ENCODE results near the gene CLTC. TPM values are rescaled to one million over a fixed set of nuclear protein-coding genes. Genes with fewer than 3 reads are reported as not detected.
A peak's percentile ranks its signal among the peaks of the same experiment; 100 is the strongest.

CLTC gene
- total RNA-seq, 1 donor from 2014 or later, result 253 TPM

GRCh38 chr17:59684967-59685366 is 65.3 kb downstream of the CLTC start:
- Mint-ChIP-seq H3K4me1 (ENCODE audit: low read depth, unreplicated experiment) (no peaks in the 10 kb centered on the region), H3K27me3 (ENCODE audit: unreplicated experiment) (no peaks in the 10 kb centered on the region), H3K9me3 (ENCODE audit: unreplicated experiment) (no peaks in the 10 kb centered on the region), H3K27ac (ENCODE audit: unreplicated experiment) (no peak overlapping the region), H3K4me3 (ENCODE audit: unreplicated experiment) (no peak overlapping the region), H3K36me3 (ENCODE audit: unreplicated experiment) (no peaks in the 10 kb centered on the region)
- DNase-seq, result no peak
- no peak for TF ChIP-seq CTCF (IDR thresholded peaks at IDR 0.05; ENCODE audit: partially characterized antibody, unreplicated experiment)

GRCh38 chr17:59688008-59688407 is 68.3 kb downstream of the CLTC start:
- H3K27ac Mint-ChIP-seq (ENCODE audit: unreplicated experiment), result no peak overlapping the region
- H3K36me3 Mint-ChIP-seq (ENCODE audit: unreplicated experiment), result no peaks in the 10 kb centered on the region
- TF ChIP-seq CTCF (IDR thresholded peaks at IDR 0.05; ENCODE audit: partially characterized antibody, unreplicated experiment), result no peak
- no peaks in the 10 kb centered on the region for H3K4me1 Mint-ChIP-seq (ENCODE audit: low read depth, unreplicated experiment)
- H3K9me3 Mint-ChIP-seq (ENCODE audit: unreplicated experiment), result no peaks in the 10 kb centered on the region
- H3K27me3 Mint-ChIP-seq (ENCODE audit: unreplicated experiment), result no peaks in the 10 kb centered on the region
- no peak overlapping the region for H3K4me3 Mint-ChIP-seq (ENCODE audit: unreplicated experiment)
- no peak for DNase-seq

- no peak overlapping the region for H3K4me3 Mint-ChIP-seq (ENCODE audit: unreplicated experiment)
- DNase-seq, result no peak
- no peak for TF ChIP-seq CTCF (IDR thresholded peaks at IDR 0.05; ENCODE audit: partially characterized antibody, unreplicated experiment)
- H3K36me3 Mint-ChIP-seq (ENCODE audit: unreplicated experiment), result no peaks in the 10 kb centered on the region
- no peaks in the 10 kb centered on the region for H3K27me3 Mint-ChIP-seq (ENCODE audit: unreplicated experiment)
- no peaks in the 10 kb centered on the region for H3K9me3 Mint-ChIP-seq (ENCODE audit: unreplicated experiment)
- H3K4me1 Mint-ChIP-seq (ENCODE audit: low read depth, unreplicated experiment), result no peaks in the 10 kb centered on the region
- no peak overlapping the region for H3K27ac Mint-ChIP-seq (ENCODE audit: unreplicated experiment)
Observed at GRCh38 chr17:59688496-59688895, 68.8 kb downstream of the CLTC start.

GRCh38 chr17:59693582-59693981 is 73.9 kb downstream of the CLTC start:
- H3K9me3 Mint-ChIP-seq (ENCODE audit: unreplicated experiment), result no peaks in the 10 kb centered on the region
- TF ChIP-seq CTCF (IDR thresholded peaks at IDR 0.05; ENCODE audit: partially characterized antibody, unreplicated experiment), result no peak
- no peaks in the 10 kb centered on the region for H3K36me3 Mint-ChIP-seq (ENCODE audit: unreplicated experiment)
- DNase-seq, result no peak
- H3K27me3 Mint-ChIP-seq (ENCODE audit: unreplicated experiment), result peaks cover 3% of the 10 kb centered on the region
- no peak overlapping the region for H3K4me3 Mint-ChIP-seq (ENCODE audit: unreplicated experiment)
- H3K4me1 Mint-ChIP-seq (ENCODE audit: low read depth, unreplicated experiment), result peaks cover 9% of the 10 kb centered on the region
- peak overlapping the region; percentile 73 for H3K27ac Mint-ChIP-seq (ENCODE audit: unreplicated experiment)

- peaks cover 11% of the 10 kb centered on the region for H3K4me1 Mint-ChIP-seq (ENCODE audit: low read depth, unreplicated experiment)
- no peaks in the 10 kb centered on the region for H3K9me3 Mint-ChIP-seq (ENCODE audit: unreplicated experiment)
- H3K27me3 Mint-ChIP-seq (ENCODE audit: unreplicated experiment), result peaks cover 3% of the 10 kb centered on the region
- H3K27ac Mint-ChIP-seq (ENCODE audit: unreplicated experiment), result peak overlapping the region; percentile 31
- no peak for TF ChIP-seq CTCF (IDR thresholded peaks at IDR 0.05; ENCODE audit: partially characterized antibody, unreplicated experiment)
- H3K36me3 Mint-ChIP-seq (ENCODE audit: unreplicated experiment), result no peaks in the 10 kb centered on the region
- DNase-seq, result no peak
- no peak overlapping the region for H3K4me3 Mint-ChIP-seq (ENCODE audit: unreplicated experiment)
Observed at GRCh38 chr17:59694344-59694743, 74.6 kb downstream of the CLTC start.
